ENCODE measurements around the gene ZNF17. TPM values are rescaled to one million over a fixed set of nuclear protein-coding genes. Genes with fewer than 3 reads are reported as not detected.

ZNF17 gene
- total and polyA plus RNA-seq, 2 experiments from 2014 or later, result 2.6 to 10.7 TPM

DNA sequence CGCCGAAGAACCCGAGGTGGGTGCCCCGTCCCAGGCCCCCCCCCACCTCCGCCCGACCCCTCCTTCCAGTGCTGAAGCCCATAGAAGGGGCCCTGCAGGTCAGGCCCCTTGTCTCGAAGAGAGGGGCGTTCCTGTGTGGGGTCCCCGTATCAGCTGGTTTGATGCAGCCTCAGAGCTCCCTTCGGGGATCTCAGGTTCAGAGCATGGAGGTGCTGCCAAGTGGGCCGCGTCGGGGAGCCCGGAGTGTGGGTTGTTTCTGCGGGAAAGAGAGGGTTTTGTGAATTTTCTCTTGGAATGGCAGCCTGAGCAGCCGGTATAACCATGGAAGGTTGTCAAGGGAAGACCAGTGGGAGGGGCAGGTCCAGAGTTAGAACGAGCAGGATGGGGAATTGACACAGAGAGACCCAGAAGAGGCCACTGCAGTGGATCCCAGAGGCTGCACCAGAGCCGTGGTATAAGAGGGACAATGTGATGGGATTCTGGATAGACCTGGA, 47.2 kb upstream of the ZNF17 start (continued):
- TF ChIP-seq, protein P1, sequence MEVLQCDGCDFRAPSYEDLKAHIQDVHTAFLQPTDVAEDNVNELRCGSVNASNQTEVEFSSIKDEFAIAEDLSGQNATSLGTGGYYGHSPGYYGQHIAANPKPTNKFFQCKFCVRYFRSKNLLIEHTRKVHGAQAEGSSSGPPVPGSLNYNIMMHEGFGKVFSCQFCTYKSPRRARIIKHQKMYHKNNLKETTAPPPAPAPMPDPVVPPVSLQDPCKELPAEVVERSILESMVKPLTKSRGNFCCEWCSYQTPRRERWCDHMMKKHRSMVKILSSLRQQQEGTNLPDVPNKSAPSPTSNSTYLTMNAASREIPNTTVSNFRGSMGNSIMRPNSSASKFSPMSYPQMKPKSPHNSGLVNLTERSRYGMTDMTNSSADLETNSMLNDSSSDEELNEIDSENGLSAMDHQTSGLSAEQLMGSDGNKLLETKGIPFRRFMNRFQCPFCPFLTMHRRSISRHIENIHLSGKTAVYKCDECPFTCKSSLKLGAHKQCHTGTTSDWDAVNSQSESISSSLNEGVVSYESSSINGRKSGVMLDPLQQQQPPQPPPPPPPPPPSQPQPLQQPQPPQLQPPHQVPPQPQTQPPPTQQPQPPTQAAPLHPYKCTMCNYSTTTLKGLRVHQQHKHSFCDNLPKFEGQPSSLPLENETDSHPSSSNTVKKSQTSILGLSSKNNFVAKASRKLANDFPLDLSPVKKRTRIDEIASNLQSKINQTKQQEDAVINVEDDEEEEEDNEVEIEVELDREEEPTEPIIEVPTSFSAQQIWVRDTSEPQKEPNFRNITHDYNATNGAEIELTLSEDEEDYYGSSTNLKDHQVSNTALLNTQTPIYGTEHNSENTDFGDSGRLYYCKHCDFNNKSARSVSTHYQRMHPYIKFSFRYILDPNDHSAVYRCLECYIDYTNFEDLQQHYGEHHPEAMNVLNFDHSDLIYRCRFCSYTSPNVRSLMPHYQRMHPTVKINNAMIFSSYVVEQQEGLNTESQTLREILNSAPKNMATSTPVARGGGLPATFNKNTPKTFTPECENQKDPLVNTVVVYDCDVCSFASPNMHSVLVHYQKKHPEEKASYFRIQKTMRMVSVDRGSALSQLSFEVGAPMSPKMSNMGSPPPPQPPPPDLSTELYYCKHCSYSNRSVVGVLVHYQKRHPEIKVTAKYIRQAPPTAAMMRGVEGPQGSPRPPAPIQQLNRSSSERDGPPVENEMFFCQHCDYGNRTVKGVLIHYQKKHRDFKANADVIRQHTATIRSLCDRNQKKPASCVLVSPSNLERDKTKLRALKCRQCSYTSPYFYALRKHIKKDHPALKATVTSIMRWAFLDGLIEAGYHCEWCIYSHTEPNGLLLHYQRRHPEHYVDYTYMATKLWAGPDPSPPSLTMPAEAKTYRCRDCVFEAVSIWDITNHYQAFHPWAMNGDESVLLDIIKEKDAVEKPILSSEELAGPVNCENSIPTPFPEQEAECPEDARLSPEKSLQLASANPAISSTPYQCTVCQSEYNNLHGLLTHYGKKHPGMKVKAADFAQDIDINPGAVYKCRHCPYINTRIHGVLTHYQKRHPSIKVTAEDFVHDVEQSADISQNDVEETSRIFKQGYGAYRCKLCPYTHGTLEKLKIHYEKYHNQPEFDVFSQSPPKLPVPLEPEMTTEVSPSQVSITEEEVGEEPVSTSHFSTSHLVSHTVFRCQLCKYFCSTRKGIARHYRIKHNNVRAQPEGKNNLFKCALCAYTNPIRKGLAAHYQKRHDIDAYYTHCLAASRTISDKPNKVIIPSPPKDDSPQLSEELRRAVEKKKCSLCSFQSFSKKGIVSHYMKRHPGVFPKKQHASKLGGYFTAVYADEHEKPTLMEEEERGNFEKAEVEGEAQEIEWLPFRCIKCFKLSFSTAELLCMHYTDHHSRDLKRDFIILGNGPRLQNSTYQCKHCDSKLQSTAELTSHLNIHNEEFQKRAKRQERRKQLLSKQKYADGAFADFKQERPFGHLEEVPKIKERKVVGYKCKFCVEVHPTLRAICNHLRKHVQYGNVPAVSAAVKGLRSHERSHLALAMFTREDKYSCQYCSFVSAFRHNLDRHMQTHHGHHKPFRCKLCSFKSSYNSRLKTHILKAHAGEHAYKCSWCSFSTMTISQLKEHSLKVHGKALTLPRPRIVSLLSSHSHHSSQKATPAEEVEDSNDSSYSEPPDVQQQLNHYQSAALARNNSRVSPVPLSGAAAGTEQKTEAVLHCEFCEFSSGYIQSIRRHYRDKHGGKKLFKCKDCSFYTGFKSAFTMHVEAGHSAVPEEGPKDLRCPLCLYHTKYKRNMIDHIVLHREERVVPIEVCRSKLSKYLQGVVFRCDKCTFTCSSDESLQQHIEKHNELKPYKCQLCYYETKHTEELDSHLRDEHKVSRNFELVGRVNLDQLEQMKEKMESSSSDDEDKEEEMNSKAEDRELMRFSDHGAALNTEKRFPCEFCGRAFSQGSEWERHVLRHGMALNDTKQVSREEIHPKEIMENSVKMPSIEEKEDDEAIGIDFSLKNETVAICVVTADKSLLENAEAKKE (CRISPR knock-in tag; IDR thresholded peaks at IDR 0.05), result no peak
- TF ChIP-seq POLR2AphosphoS5 (IDR thresholded peaks at IDR 0.05; ENCODE audit: low read depth) (no peak), ZNF331 (CRISPR knock-in tag; IDR thresholded peaks at IDR 0.05; ENCODE audit: low read depth) (no peak), NANOG (IDR thresholded peaks at IDR 0.05; ENCODE audit: borderline replicate concordance) (no peak), EZH2 (IDR thresholded peaks at IDR 0.05; ENCODE audit: low read depth, unreplicated experiment) (no peak), ZNF114 (CRISPR knock-in tag; IDR thresholded peaks at IDR 0.05) (no peak)

DNA sequence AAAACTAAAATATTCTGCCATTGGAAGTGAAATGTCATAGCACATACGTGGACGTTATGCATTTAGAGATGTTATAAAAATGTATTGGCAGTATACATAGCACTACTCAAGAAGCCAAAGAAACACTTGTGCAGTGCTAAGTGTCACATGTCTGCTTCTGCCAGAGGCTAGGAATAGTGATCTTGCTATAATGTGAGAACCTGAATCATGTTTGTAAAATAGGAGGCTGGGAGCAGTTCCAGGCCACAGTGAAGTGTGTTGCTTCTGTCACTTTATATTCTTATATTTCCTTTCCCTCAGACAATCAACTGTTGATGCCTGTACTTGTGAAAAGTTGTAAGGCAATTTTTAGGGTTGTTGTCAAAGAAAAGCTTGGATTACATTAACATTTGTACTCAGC, 44.2 kb upstream of the ZNF17 start:
- no peak for DNase-seq (ENCODE audit: low spot score)
- Mint-ChIP-seq H3K9me3 (no peaks in the 10 kb centered on the region; the same call in 1 of the 3 replicates), H3K4me1 (peaks cover 7% of the 10 kb centered on the region), H3K36me3 (ENCODE audit: low read depth) (peaks cover 8% of the 10 kb centered on the region; the same call in 2 of the 3 replicates), H3K27ac (no peak overlapping the region), H3K4me3 (no peak overlapping the region), H3K27me3 (ENCODE audit: insufficient read depth, low read depth, poor library complexity) (peaks cover 7% of the 10 kb centered on the region)
- Histone ChIP-seq H3K79me2 (replicated peaks; ENCODE audit: insufficient read depth) (peaks cover 13% of the 10 kb centered on the region), H3K27ac (ENCODE audit: low read depth) (no peak overlapping the region), H3K4me2 (no peak overlapping the region), H3F3A (replicated peaks; ENCODE audit: low read depth) (no peaks in the 10 kb centered on the region), H3K9me2 (ENCODE audit: insufficient read depth) (no peaks in the 10 kb centered on the region), H3K4me3 (no peak overlapping the region), H3K4me1 (ENCODE audit: insufficient read depth) (no peaks in the 10 kb centered on the region), H2AFZ (no peak overlapping the region), H4K20me1 (replicated peaks; ENCODE audit: insufficient read depth) (no peaks in the 10 kb centered on the region), H3K36me3 (ENCODE audit: insufficient read depth) (no peaks in the 10 kb centered on the region), H3K27me3 (ENCODE audit: insufficient read depth) (no peaks in the 10 kb centered on the region)
- ATAC-seq, result no peak
- TF ChIP-seq EZH2 (IDR thresholded peaks at IDR 0.05; ENCODE audit: low read depth, unreplicated experiment) (no peak), POLR2AphosphoS5 (IDR thresholded peaks at IDR 0.05; ENCODE audit: low read depth) (no peak), CREB1 (CRISPR knock-in tag; IDR thresholded peaks at IDR 0.05; ENCODE audit: low read depth) (no peak), STAT1 (IDR thresholded peaks at IDR 0.05; ENCODE audit: unreplicated experiment) (no peak), ZNF114 (CRISPR knock-in tag; IDR thresholded peaks at IDR 0.05) (no peak)
- TF ChIP-seq, protein P2, sequence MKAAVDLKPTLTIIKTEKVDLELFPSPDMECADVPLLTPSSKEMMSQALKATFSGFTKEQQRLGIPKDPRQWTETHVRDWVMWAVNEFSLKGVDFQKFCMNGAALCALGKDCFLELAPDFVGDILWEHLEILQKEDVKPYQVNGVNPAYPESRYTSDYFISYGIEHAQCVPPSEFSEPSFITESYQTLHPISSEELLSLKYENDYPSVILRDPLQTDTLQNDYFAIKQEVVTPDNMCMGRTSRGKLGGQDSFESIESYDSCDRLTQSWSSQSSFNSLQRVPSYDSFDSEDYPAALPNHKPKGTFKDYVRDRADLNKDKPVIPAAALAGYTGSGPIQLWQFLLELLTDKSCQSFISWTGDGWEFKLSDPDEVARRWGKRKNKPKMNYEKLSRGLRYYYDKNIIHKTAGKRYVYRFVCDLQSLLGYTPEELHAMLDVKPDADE (IDR thresholded peaks at IDR 0.05), result no peak
- TF ChIP-seq, protein P1 (CRISPR knock-in tag; IDR thresholded peaks at IDR 0.05), result no peak

Data from GM23338 (cell line).